Skin of body (tissue), 2 donors: Measurements from ENCODE around the gene EBF3. TPM values are rescaled to one million over a fixed set of nuclear protein-coding genes. Genes with fewer than 3 reads are reported as not detected.
"Not testable (repeated sequence)": the region's sequence is repeated elsewhere in the genome, so short reads cannot be mapped to it uniquely, and the experiment has no call there.

Experiments used
- DNase-seq: peaks from one replicate; lab custom pipeline; 2025; lab: John Stamatoyannopoulos, UW
- total RNA-seq: library from RNA; depleted of rRNA; stranded (reverse); fragments of >200 nt; gene quantifications from one replicate; pipeline ENCODE4 v1.2.3, GENCODE V29; 2014

EBF3 gene
- total RNA-seq, 1 donor from 2014 or later, result 19.5 TPM

DNA sequence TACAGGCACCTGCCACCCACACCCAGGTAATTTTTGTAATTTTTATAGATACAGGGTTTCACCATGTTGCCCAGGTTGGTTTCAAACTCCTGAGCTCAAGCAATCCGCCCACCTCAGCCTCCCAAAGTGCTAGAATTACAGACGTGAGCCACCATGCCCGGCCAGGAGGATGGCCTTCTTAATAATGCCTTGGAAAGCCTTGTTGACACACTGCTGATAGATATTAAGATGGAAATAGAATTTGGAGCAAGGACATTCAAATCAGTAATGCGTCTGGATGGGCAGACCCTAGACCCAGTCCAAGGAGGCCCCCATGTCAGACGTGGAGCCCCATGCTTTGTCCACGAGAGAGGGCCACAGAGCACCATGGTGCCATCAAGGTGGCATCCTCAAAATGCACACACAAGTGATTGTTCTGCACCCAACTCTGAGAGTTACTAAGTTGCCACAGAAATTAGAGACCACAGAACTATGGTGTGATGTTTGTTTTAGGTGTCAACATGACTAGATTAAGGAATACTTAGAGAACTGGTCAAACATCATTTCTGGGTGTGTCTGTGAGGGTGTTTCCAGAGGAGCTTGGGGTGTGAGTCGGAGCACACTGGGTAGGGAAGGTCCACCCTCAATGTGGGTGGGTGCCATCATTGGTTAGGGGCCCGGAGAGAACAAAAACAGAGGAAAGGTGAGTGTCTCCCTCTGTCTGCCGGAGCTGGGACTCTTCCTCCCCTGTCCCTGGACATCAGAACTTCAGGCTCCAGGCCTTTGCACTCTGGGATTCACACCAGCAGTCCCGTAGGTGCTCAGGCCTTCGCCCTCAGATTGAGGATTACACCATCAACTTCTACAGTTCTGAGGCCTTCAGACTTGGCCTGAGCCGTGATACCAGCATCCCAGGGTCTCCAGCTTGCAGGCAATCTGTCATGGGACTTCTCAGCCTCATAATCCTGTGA is 34.5 kb downstream of the EBF3 start:
- DNase-seq, result no peak

DNA sequence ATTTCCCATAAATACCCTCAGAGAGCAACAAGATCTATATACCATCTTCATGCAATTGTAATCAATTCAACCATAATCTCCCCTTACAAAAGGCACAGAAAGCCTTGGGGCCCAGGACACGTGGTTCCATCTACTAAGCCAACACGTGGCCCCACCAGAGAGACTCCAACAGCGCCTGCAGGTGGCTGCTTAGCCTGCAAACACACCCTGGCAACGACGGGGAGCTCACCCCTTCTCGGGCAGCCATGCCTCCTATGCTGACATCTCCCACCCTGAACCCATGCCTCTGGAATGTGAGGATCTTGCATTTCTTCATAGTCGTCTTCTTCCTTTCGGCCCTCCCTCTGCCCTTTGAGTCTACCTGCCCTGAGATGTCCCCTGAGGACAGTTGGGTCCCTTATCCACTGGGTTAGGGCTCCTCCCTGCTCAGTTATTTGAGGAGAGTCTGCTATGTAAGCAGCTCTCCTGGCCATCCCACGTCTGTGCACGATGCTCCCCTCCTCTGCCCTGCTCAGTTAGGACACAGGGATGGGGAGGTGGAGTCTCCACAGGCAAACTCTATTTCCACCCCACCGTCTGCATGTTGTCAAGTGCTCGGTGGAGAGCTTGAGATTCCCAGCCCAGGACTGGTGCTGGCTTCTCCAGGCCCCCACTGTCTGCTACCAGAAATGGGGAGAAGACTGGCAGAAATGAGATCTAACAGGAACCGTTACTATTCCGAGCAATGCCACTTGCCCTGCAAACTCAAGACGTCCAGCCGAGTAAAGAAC is 36.5 kb downstream of the EBF3 start:
- DNase-seq, result no peak

DNA sequence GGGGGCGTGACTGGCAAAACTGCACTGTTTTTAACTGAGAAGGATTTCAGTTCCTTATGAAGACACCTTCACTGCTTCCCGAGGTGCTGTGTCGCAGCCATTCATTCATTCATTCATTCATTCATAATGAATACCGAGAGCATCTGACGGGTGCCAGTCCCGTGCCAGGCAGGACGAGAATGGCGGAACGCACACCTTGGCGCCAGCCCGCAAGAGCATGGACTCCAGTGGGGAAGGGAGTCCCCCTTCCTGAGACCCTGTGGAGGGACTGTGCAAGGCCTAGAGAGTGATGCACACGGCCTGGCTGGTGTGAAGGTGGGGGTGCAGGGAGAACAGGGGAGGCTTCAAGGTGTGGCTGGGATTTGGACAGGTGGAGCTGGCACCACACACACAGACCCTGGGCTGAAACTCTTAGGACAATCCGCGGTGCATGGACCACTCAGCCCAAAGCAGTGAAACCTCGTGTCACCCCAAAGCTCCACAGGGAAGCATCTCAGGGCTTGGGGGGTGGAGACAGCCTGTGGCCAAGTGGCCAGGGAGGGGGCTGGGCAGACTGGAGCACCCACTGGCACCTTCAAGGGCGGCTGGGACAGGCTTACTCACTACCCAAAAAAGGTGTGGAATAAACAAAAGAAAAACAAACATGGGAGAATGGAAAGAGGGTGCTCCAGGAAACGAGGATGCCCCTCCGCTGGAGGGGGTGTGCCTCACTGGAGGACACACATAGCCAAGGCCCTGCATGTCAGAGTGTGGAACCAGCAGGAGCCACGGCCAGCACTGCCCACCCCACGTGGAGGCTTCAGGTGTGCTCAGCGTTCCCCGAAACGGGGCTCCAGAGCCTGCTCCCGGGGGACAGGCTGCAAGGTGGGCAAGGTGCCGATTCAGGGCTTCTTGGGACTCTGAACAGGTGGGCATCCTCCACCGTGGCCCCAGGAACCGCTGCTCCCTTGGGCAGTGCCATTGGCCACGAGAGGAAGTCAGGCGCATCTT is 37.7 kb downstream of the EBF3 start:
- DNase-seq, result no peak

DNA sequence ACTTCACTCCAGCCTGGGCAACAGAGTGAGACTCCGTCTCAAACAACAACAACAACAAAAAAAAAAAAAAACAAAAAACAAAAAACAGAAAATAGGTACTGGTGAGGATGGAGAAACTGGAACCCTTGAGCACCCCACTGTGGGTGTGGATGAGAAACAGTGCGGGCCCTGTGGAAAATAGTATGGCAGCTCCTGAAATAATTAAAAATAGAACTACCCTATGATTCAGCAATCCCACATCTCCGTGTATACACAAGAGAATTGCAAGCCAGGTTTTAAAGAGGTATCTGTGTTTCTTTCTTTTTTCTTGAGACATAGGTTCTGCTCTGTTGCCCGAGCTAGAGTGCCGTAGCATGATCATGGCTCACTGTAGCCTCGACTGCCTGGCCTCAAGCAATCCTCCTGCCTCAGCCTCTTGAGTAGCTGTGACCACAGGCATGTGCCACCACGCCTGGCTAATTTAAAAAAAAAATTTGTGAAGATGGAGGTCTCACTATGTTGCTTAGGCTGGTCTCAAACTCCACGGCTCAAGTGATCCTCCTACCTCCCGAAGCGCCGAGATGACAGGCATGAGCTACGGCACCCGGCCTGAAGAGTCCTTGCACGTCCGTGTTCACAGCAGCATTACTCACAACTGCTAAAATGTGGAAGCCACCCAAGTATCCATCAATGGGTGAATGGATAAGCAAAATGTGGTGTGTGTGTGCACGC is 39.5 kb downstream of the EBF3 start:
- DNase-seq, result no peak

DNA sequence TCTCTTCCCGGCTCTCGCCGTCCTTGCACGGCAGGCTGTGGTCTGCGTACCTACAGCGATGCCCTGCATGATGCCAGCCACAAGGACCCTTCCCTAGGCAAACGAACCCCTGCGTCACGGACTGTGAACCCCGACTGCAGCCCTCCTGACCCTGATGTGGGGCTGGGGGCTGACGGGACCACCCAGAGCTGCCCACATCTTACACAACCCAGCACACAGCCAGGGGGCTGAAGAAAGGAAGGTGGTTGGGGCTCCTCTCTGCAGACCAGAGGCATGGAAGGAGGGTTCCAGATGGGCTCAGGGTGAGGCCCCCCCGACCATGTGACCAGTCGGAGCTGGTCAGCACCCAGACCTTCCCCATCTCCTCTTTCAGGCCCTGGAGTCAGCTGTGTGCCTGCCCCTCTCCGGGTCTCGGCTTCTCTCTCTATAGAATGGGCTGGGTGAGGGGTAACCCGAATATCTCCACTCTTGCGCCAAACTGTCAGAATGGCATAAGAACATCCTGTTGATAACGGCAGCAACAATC is 41.4 kb downstream of the EBF3 start:
- no peak for DNase-seq

DNA sequence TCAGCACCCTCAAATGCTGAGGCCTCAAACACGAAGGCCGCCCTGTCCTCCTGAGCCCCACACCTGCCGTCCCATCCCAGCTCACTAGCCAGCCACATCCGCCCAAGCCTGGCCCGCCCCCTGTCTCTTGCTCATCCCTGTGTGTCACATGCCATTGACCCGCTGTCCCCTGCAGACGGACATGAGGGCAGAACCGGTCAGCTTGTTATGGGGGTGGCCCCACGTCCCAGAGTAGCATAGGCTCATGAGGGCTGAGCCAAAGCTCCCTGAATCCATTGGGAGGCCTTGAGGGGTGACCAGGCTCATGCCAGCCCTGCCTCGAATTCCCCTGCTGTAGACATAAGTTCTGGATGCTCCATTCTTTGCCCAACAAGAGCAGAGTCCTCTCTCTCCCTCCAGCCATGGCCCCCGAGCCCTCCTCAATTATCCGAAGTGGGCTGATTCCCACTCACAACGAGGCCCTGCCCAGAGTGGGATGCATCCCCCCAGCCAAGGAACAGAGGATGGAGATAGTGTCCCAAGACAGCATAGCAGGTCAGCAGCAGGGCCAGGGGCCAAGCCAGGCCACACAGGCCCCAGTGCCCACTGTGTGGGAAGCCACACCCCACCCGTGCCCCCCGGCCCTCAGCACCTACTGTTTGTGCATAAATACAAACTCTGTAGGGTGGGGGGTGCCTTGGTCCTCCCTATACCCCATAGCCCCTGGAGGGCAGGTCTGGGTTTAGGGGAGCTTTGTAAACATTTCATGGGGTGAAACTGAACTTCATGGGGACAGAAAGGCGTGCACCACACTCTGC is 42.1 kb downstream of the EBF3 start:
- DNase-seq, result no peak

DNA sequence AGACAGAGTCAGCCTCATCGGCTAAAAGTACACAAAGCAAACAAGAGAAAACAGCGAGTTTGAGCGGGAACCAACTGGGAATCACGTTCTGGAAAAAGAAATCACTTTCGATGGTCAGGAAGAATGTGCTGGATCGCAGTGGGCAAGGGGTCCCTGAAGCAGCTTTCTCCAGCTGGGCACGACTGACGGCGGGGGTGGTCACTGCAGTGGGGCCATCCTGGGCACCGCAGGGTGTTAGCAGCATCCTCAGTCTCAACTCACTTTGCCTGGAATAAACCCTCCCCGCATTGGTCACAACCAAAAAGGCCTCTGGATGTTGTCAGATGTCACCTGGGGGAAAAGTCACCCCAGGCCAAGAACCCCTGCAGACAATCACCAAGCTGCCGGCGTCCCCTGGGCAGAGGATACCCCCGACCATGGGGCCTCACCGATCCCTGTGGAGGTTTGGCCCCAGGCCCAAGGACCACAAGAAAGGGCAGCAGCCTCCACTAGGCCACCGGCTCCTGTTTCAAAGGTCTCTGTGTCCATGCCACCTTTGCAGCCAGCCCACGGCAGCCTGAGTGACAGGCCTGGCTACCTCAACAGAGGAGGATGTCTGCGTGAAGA is 42.9 kb downstream of the EBF3 start:
- no peak for DNase-seq

DNA sequence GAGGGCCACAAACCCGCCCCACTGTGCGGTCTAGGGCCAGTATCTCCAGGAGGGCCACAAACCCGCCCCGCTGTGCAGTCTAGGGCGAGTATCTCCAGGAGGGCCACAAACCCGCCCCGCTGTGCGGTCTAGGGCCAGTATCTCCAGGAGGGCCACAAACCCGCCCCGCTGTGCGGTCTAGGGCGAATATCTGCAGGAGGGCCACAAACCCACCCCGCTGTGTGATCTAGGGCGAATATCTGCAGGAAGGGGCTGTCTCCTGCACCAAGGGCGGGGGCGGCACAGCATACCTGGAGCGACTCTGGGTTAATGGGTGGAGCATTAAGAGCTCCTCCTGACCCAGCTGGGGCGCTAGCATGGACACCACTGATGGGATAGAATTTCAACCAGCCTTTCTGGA is 43.9 kb downstream of the EBF3 start:
- not testable (repeated sequence) for DNase-seq

DNA sequence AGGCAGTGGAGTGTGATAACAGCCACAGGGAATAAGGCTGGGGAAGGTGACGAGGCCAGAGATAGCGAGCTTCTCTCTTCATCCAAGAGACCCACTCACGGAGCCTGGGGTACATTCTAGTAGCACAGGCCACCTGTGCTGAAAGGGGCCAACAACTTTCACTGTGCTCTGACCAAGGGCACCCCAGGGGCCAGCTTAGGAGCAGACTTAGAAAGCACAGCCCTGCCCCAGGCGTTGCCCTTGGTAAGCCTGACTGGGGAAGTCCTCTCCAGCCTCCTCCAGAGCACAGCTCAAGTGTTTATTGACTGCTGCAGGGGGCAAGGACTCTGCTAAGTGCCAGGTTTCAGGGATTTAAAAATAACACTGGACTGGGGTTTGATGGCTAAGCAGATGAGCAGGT is 44.7 kb downstream of the EBF3 start:
- DNase-seq, result no peak

DNA sequence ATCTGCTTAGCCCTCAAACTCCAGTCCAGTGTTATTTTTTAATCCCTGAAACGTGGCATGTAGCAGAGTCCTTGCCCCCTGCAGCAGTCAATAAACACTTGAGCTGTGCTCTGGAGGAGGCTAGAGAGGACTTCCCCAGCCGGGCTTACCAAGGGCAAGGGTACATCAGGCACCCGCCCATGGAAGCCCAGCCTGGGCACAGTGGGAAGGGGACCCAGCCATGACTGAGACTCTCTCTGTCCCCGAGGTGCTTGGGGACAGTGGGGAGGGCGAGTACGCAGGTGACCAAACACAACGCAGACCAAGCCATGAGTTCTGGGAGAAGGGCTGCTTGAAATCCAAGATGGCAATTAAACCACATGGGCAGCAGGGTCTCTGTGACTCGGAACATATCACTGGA is 45.2 kb downstream of the EBF3 start:
- no peak for DNase-seq

DNA sequence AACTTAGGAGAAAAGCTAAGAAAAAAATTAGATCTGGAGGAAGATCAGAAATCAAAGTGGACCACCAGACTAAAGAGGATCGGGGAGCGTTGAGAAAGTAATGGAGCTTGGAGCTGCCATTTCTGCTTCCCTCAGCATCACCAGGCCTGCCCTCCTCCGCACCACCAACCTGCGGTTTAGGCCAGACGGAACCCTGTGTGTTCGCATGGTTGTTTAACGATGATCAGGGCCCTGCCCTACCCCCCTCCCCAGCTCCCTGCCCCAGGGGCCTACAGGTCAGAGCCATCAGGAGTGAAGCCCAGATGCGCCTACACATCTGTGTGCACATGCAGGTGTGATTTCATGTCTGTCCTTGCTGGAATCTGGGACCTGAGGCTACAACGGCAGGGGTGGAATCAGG is 45.7 kb downstream of the EBF3 start:
- DNase-seq, result no peak

DNA sequence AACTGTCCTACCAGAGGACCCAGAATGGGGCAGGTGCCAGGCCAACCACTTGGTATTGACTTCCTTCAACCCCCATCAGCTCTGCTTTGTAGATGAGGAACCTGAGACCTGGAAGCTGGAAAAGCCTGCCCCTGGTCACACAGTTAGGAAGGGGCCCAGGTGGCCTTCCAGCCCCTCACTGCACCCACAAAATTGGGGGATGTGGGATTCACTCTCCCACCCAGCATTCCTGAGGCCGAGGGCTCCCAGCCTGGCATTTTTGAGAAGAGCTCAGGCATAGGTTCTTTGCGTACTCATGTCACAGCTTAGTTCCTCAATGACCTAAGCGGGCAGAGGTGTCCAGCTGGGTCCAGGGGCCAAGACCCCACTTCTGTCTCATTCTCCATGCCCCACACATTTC is 46.1 kb downstream of the EBF3 start:
- no peak for DNase-seq

DNA sequence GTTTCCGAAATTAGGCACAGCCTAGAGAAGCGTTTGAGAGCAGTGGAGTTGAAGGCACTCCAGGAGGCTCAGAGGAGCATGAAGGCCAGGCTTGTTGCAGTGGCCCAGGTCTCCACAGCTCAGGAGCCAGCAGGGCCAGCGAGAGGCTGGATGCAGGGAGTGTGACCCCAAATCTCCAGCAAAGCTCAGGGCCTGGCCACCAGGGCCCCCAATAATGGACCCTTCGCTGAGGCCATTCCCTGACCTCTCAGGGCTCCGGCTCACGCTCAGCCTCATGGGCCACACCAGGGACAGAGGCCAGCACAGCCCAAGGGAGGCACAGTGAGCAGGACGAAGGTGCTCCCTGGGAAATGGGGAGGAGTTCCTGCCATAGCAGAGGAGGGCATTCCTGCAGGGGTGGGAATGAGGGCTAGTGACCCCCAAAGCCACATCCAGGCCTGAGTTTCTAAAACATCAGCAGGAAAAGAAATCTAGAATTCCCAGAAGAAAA is 47.5 kb downstream of the EBF3 start:
- no peak for DNase-seq

DNA sequence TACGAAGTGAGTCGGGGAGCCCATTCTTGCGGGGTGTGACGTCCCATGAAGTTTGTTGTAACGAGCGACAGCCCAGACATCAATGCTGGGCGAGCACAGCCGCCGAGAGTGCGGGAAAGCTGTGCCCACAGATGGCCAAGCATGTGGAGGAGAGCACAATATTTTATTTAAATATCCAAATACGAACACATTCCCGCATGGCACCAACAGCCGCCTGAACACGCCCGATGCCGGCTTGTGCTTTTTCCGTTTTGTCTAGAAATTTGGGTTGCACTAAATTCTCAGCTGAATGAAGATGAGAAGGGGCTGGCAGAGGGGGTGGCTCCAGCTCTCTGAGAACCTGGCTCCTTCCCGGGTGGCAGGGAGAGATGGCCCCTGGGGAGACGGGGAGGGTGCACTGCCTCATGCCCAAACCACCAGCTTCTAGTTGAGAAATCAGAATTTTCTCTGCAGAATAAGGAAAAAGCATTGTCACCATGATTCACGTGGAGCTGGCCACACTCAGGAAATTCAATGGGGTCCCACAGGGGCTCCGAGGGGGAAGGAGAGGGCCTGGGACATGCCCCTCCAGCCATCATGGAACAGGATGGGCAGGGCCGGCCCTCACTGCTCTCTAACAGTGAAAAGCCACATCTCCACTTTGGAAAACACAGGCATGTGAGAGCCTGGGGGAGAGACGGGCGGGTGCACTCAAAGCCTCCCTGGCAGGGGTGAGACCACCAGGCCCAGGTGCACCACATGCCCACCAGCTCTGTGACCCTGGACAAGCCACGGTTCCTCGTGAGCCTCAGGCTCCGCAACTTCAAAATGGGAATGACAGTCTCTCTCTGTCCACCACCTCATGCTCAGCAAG is 48.3 kb downstream of the EBF3 start:
- DNase-seq, result no peak

DNA sequence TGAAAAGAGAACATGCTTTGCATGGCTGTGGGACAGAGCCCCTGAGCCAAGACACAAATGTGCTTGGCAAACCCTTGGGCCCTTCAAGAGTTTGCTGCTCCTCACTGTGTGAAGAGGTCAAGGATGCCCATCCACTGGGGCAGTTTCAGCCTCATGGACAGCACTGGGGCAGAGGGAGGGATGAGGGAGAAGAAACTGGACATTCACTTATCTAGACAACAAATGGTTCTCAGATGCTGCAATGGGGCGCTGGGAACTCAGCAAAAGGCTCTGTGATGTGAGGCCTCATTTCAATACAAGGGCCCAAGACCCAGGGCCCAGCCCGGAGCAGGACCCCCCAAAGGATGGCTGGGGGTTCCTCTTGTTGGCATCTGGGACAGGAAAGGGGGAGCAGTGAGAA is 49.1 kb downstream of the EBF3 start:
- no peak for DNase-seq

DNA sequence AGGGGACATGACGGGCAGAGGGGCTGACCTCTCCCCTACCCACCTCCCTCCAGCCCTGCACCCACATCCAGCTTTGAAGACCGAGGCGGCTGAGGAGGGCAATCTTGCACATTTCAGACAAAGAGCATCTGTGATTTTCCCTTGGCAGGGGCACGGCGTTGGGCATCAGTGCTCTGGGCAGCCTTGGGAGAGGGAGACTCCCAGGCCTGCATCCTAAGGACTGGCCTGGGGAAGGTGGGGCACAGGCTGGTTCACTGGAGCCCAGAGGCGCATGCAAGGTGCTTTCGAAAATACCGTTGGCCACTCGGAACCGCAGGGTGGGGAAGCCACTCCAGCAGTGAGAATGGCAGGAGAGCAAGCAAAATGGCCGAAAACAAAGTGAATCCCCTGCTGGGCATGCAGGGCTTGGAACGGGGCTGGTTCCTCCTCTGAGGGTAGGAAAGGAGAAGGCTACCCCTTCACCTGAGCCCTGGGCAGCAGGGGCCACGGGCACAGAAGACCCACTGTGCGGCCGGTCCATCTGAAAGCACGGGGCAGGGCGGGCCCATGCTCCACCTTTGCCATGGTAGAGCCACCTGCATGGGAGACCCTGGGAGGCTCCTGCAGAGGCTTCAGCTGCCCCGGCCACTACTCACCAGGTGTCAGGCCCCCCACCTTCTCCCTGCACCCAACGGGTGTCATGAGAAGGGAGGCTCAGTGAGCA is 49.8 kb downstream of the EBF3 start:
- no peak for DNase-seq

DNA sequence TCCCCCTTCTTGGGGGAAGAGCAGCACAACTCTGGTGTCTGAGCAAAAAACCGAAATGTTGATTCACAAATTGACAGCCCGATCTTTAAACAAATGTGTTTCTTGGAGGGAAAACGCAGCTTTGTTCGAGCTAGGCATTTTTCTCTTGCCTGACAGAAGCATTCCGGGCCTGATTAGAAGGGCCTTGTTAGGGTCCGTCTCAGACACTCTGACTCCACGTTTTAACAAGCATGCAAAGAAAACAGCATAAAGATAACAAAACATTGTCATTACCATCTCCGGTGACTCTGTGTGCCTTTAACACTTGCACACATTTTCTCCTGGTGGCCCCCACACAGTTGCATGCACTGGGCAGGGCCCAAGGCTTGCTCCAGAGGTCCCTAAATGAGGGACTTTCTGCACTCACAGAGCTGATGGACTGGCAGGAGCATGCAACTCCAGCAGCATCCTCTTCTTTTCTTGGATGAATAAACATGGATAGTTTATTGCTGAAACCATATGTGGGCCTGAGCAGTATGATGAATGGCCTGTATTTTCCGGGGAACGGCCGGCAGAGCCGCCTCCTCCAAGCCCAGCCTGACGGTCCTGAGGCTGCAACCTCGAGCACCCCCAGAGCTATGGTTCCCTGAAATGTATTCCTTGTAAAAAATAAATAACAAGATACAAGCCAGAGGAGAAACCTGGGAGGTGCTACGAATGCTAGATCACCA is 50.9 kb downstream of the EBF3 start:
- DNase-seq, result no peak
